GM19099 (cell line): ENCODE data around the gene SMARCD1.

Experiments
- POLR2A ChIP-seq: IDR thresholded peaks from 3 replicates; pipeline ENCODE4 v1.6.1; 2011; ENCODE audit warnings: low read depth; ENCODE audit not compliant: insufficient read length; ENCODE audit errors: extremely low read depth

SMARCD1 gene

DNA sequence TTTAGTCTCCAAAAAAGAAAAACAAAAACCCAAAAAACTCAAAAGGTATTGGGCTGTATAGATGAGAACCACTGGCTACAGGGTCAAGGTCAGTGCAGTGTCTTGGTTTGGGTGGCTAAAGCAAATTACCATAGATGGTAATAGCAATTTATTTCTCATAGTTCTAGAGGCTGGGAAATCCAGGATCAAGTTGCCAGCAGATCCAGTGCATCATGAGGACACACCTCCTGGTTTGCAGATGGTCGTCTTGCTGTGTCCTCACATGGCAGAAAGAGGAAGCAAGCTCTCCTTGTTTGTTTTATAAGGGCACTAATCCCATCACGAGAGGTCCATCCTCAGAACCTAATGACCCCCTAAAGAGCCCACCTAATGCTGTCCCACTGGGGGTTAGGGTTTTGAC lies 38.1 kb downstream of the SMARCD1 start:
- TF ChIP-seq POLR2A, result no peak

DNA sequence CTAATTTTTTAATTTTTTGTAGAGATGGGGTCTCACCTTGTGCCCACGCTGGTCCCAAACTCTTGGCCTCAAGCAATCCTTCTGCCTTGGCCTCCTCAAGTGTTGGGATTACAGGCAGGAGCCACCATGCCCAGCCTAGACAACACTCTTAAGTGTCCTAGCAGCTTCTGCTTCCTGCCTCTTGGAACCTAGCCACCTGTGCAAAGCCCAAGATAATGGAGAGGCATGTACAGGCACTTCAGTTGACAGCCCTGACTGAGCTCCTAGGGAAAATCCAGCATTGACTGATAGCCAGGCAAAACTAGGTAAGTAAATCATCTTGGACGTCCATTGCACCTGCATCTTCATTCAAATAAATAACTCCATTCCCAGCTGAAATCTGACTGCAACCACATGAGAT lies 42.4 kb downstream of the SMARCD1 start:
- no peak for TF ChIP-seq POLR2A

- TF ChIP-seq POLR2A, result no peak
Measured at GRCh38 chr12:50129290-50129689, 44.1 kb downstream of the SMARCD1 start.

- TF ChIP-seq POLR2A, result no peak
Measured at GRCh38 chr12:50132505-50133135, 47.5 kb downstream of the SMARCD1 start.

- no peak for TF ChIP-seq POLR2A
Measured at GRCh38 chr12:50142993-50143392, 57.9 kb downstream of the SMARCD1 start.

- no peak for TF ChIP-seq POLR2A
Measured at GRCh38 chr12:50145439-50145838, 60.3 kb downstream of the SMARCD1 start.

- TF ChIP-seq POLR2A, result no peak
Measured at GRCh38 chr12:50147281-50147680, 62.1 kb downstream of the SMARCD1 start.

GRCh38 chr12:50149311-50149710 lies 64.2 kb downstream of the SMARCD1 start:
- TF ChIP-seq POLR2A, result no peak
